B cell (primary cell): ENCODE data around the gene VPS33A. TPM values are rescaled to one million over a fixed set of nuclear protein-coding genes. Genes with fewer than 3 reads are reported as not detected.

Source experiments
- ATAC-seq: fragments of 200-7000 bp; cut with Tn5 transposase; one replicate; pipeline ENCODE4 v1.10.0; 2021; ENCODE audit warnings: low read depth, mild to moderate bottlenecking, moderate number of reproducible peaks, moderate library complexity
- CTCF ChIA-PET: fragments of 350-600 bp; sonication (Branson Sonifier 250); formaldehyde crosslinking; loops from one replicate; lab custom pipeline; 2021; ENCODE audit warnings: antibody characterized with exemption, inconsistent platforms; lab: Charles Lee
- POLR2A ChIA-PET: fragments of 350-600 bp; sonication (Branson Sonifier 250); formaldehyde crosslinking; loops from one replicate; lab custom pipeline; 2021; ENCODE audit warnings: antibody characterized with exemption; lab: Charles Lee
- DNase-seq: peaks from one replicate; pipeline ENCODE4 v3.0.0; 2013
- H2AFZ ChIP-seq: 2 replicates; pipeline ENCODE4 v1.6.1; 2012; ENCODE audit warnings: mild to moderate bottlenecking, low read depth, low read length; ENCODE audit not compliant: insufficient read depth, poor library complexity, severe bottlenecking
- H3K27ac ChIP-seq, 2 donors: 1 replicate in 1 of 2; 2 replicates in 1 of 2; pipeline ENCODE4 v1.5.1; 2012 to 2013; ENCODE audit warnings: low read length in 2 of 2, mild to moderate bottlenecking in 2 of 2, moderate library complexity in 1 of 2
- H3K27me3 ChIP-seq, 4 experiments: fragments of 200-600 bp in 1 of 4; sonication (generic) in 1 of 4; replicated peaks in 1 of 4; 1 replicate in 2 of 4; 2 replicates in 2 of 4; pipeline versions ENCODE4 v1.6.1 to v1.7.0; 2013 to 2016; ENCODE audit warnings: low read length in 3 of 4, mild to moderate bottlenecking in 2 of 4, mixed read lengths in 1 of 4, moderate library complexity in 1 of 4; ENCODE audit not compliant: insufficient read depth in 4 of 4, control insufficient read depth in 3 of 4; ENCODE audit errors: control extremely low read depth in 1 of 4
- H3K36me3 ChIP-seq, 2 experiments: replicated peaks in 1 of 2; 1 replicate in 1 of 2; 2 replicates in 1 of 2; pipeline versions ENCODE4 v1.6.1 to v1.7.1; 2013; ENCODE audit warnings: low read length in 1 of 2; ENCODE audit not compliant: insufficient read depth in 2 of 2, control insufficient read depth in 1 of 2; ENCODE audit errors: control extremely low read depth in 1 of 2, extremely low read depth in 1 of 2
- H3K4me1 ChIP-seq, 2 donors: fragments of 200-600 bp in 1 of 2; sonication (generic) in 1 of 2; 1 replicate in 1 of 2; 2 replicates in 1 of 2; pipeline versions ENCODE4 v1.5.1 to v1.6.1; 2013 to 2017; ENCODE audit warnings: low read length in 2 of 2; ENCODE audit not compliant: control insufficient read depth in 2 of 2, insufficient read depth in 2 of 2
- H3K4me2 ChIP-seq: replicated peaks from 2 replicates; pipeline ENCODE3; 2012; ENCODE audit warnings: mild to moderate bottlenecking, low read depth, low read length; ENCODE audit not compliant: poor library complexity, severe bottlenecking
- H3K4me3 ChIP-seq, 5 experiments: fragments of 200-600 bp in 1 of 5; sonication (generic) in 1 of 5; 1 replicate in 3 of 5; 2 replicates in 2 of 5; pipeline versions ENCODE4 v1.5.1 to v1.7.0; 2011 to 2016; ENCODE audit warnings: low read length in 4 of 5, mild to moderate bottlenecking in 4 of 5, low read depth in 2 of 5, control low read depth in 1 of 5, moderate library complexity in 1 of 5; ENCODE audit not compliant: insufficient read depth in 1 of 5; ENCODE audit errors: control extremely low read depth in 1 of 5, extremely low read depth in 1 of 5
- H3K79me2 ChIP-seq: fragments of 200-600 bp; sonication (generic); one replicate; pipeline ENCODE4 v1.6.0; 2016; ENCODE audit warnings: low read length; ENCODE audit not compliant: control insufficient read depth, insufficient read depth
- H3K9ac ChIP-seq: fragments of 200-600 bp; sonication (generic); 2 replicates; pipeline ENCODE4 v1.6.1; 2017; ENCODE audit warnings: mild to moderate bottlenecking, low read length, moderate library complexity
- H3K9me3 ChIP-seq, 3 donors: one replicate each; pipeline versions ENCODE4 v1.6.1 to v1.7.1; 2013; ENCODE audit warnings: low read length in 2 of 3; ENCODE audit not compliant: control insufficient read depth in 2 of 3, insufficient read depth in 1 of 3; ENCODE audit errors: control extremely low read depth in 1 of 3
- H4K20me1 ChIP-seq: 2 replicates; pipeline ENCODE4 v1.6.0; 2012; ENCODE audit warnings: mild to moderate bottlenecking, low read length; ENCODE audit not compliant: insufficient read depth, control insufficient read depth, poor library complexity, severe bottlenecking
- H3K27ac Mint-ChIP-seq: one replicate; pipeline ENCODE4 v1.8.0; 2021; ENCODE audit warnings: mixed read lengths
- H3K27me3 Mint-ChIP-seq: one replicate; pipeline ENCODE4 v1.8.0; 2021; ENCODE audit warnings: mixed read lengths
- H3K4me1 Mint-ChIP-seq: one replicate; pipeline ENCODE4 v1.8.0; 2021; ENCODE audit warnings: mixed read lengths
- H3K4me3 Mint-ChIP-seq: one replicate; pipeline ENCODE4 v1.8.0; 2021; ENCODE audit warnings: mixed read lengths
- H3K9me3 Mint-ChIP-seq: one replicate; pipeline ENCODE4 v1.8.0; 2022; ENCODE audit warnings: mixed read lengths; ENCODE audit not compliant: insufficient read depth
- CTCF ChIP-seq: fragments of 200-600 bp; IDR thresholded peaks from one replicate; pipeline ENCODE4 v1.8.0; 2022; ENCODE audit warnings: antibody characterized with exemption, mild to moderate bottlenecking
- EZH2 ChIP-seq: IDR thresholded peaks from 2 replicates; pipeline ENCODE4 v1.6.1; 2012; ENCODE audit warnings: borderline replicate concordance, low read depth, mild to moderate bottlenecking, moderate library complexity, low read length; ENCODE audit not compliant: insufficient read depth, poor library complexity, severe bottlenecking
- WGBS: methylation state at CpG from one replicate; pipeline ENCODE4 v1.1.5; 2013; ENCODE audit warnings: missing lambda C conversion rate; ENCODE audit not compliant: insufficient coverage; 5-methylcytosine and 5-hydroxymethylcytosine counted together
- intact Hi-C: fragments of 100-400 bp; cut with micrococcal nuclease; formaldehyde crosslinking; loops from one replicate; pipeline ENCODE4 v1.10.0; 2022
- polyA plus RNA-seq: library from polyadenylated mRNA; depleted of rRNA; stranded (reverse); fragments of >200 nt; gene quantifications from 2 replicates; pipeline ENCODE4 v1.2.3, GENCODE V29; 2012
- total RNA-seq, 2 donors: library from RNA; stranded (reverse); fragments of 120-200 nt in 1 of 2; gene quantifications; 1 replicate in 1 of 2; 2 replicates in 1 of 2; pipeline versions ENCODE4 v1.2.3 to v1.2.4, GENCODE V29; 2013 to 2022

VPS33A gene
- total and polyA plus RNA-seq, 2 donors (not counting 1 experiment from before 2014, with no cell fraction given): 11.1 to 34.9 TPM

- Mint-ChIP-seq H3K9me3 (no peaks in the 10 kb centered on the region), H3K4me3 (no peak overlapping the region), H3K4me1 (peaks cover 2% of the 10 kb centered on the region), H3K27ac (no peak overlapping the region), H3K27me3 (no peaks in the 10 kb centered on the region)
- DNase-seq: no peak
- Histone ChIP-seq H3K27me3 (no peaks in the 10 kb centered on the region), H3K79me2 (no peaks in the 10 kb centered on the region), H3K4me2 (no peak overlapping the region), H3K27ac (no peak overlapping the region), H3K9ac (no peak overlapping the region), H3K4me1 (no peaks in the 10 kb centered on the region), H3K36me3 (peaks cover 0 to 32% of the 10 kb centered on the region in 2 experiments), H4K20me1 (no peaks in the 10 kb centered on the region), H2AFZ (no peak overlapping the region), H3K9me3 (no peaks in the 10 kb centered on the region), H3K4me3 (no peak overlapping the region)
- 88% methylated on average over 4 of the region's 4 CpGs for WGBS
- ChIA-PET POLR2A (no interaction called here), CTCF (interaction anchor here (1.1 to 1.3 kb wide), 3 partner anchors 165 to 847 kb away, joined by 3 read pairs; no protein-coding TSS in a partner anchor)
- TF ChIP-seq EZH2 (no peak), CTCF (no peak)
- intact Hi-C loops: no loop called here
- no peak for ATAC-seq
Observed at GRCh38 chr12:122306407-122306806, 40.1 kb upstream of the VPS33A start.

GRCh38 chr12:122304924-122305323 lies 38.6 kb upstream of the VPS33A start:
- intact Hi-C loops: no loop called here
- Mint-ChIP-seq H3K27ac (no peak overlapping the region), H3K27me3 (no peaks in the 10 kb centered on the region), H3K4me3 (no peak overlapping the region), H3K9me3 (no peaks in the 10 kb centered on the region), H3K4me1 (no peaks in the 10 kb centered on the region)
- no peaks in the 10 kb centered on the region for H3K9me3 ChIP-seq
- ChIA-PET CTCF (no interaction called here), POLR2A (interaction anchor here (0.7 kb wide), 1 partner anchor 21 kb away, joined by 4 read pairs; no protein-coding TSS in a partner anchor)
- no peak overlapping the region for H3K4me3 ChIP-seq
- DNase-seq (no peak), ATAC-seq (no peak)
- TF ChIP-seq CTCF (no peak), EZH2 (no peak)
- no peaks in the 10 kb centered on the region for H3K27me3 ChIP-seq
- no peaks in the 10 kb centered on the region for H3K79me2 ChIP-seq
- H3K36me3 ChIP-seq: peaks cover 0 to 33% of the 10 kb centered on the region in 2 experiments
- no peak overlapping the region for H3K4me2 ChIP-seq
- WGBS: no CpG with 5 or more reads among the region's 1 CpG
- no peak overlapping the region for H2AFZ ChIP-seq
- H3K27ac ChIP-seq: no peak overlapping the region
- no peaks in the 10 kb centered on the region for H3K4me1 ChIP-seq
- H3K9ac ChIP-seq: no peak overlapping the region
- no peaks in the 10 kb centered on the region for H4K20me1 ChIP-seq
